HCEC 1CT (cell line): ENCODE results near the gene RNF41.
"Not testable (repeated sequence)": the region's sequence is repeated elsewhere in the genome, so short reads cannot be mapped to it uniquely, and the experiment has no call there.

Experiments used
- DNase-seq: peaks from one replicate; pipeline ENCODE4 v3.0.0-alpha.2; 2017

The RNF41 gene

DNA sequence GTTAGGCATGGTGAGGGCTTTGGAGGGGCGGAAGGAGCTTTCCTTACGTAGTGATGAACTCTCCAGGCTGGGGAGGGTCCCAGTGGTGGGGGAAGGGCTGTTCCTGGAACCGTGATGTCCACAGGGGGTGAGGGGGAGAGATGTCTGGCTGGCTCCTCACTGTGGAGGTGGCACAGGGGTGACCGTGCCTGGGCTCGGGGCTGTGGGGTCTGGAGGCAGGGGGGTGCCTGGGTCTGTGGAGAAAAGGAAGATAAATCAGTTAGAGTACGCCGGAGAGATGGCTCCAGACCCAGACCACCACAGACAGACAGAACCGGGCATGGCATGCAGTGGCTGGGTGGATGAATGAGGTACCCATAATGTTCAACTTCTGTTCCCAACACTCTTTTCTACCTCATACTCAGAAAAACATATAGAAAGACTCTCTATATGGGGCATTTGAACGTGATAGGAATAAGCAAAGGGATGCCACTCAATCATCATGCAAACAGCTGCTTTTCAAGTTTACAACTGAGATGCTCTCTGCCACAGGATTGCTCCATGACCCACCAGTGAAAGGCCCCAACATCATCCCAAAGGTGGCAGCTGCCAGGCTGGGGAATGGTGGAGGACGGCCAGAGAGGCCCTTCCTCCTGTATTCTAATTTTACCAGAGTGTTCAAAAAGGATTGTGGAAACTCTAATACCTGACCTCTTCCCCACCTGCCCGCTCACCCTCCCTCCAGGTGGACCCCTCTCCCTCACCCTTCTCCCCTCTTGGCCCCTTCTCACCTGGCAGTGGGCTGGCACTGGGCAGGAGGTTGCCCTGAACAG lies 58.0 kb downstream of the RNF41 start:
- DNase-seq = peak; percentile 13

- DNase-seq = no peak
These were observed 59.0 kb downstream of the RNF41 start for GRCh38 chr12:56162468-56163290.

- DNase-seq = no peak
These were observed 59.9 kb downstream of the RNF41 start for GRCh38 chr12:56161690-56162351.

DNA sequence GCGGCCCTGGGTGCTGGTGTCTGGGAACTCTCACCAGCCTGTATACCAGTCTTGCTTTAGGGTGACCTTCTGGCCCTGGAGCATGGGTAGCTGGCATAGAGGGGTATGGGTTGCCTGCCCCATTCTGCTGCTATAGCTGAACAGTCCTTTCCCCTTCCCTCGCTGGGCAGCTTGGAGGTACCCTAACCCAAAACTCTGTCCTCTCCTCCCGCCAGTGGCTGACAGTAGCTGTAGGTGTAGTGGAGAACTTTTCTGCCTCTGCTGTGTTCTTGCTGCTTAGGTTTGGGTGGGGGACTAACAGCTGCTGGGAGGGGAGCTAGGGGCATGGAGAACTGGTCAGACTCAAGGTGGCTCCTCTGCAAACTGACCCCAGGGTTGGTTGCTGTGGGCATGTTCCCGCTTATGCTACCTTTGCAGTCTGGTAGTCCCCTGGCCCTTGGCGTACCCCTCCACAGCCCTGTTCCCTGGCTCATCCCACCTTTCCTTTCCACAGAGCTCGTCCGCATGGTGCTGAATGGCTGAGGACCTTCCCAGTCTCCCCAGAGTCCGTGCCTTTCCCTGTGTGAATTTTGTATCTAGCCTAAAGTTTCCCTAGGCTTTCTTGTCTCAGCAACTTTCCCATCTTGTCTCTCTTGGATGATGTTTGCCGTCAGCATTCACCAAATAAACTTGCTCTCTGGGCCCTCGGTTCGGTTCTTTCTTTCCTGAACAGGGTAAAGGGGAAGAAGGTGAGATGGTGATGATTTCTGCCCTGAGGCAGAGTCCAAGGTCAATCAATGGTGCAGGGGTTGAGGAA lies 60.6 kb downstream of the RNF41 start:
- DNase-seq = no peak

DNA sequence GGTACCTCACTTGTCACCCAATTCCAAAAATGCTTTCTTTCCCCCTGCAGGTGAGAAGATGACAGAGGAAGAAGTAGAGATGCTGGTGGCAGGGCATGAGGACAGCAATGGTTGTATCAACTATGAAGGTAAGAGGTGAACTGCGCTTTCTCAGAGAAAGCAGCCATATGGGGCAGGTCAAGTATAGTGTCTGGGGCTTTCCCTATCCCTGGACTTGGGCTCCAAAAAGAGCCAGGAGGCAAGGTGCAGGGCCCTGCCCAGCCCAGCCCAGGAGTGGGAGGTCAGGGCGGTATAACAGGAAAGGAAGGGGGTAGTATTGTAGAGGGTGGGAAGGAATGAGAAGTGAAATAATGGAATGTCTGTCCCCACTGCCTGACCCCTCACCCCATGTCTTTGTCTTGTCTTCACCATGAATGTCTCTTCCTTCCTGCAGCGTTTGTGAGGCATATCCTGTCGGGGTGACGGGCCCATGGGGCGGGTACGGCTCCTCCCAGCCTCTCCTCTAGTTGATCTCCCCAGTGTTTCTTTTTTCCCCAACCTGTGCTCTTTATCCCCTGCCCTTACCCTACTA lies 61.4 kb downstream of the RNF41 start:
- peak; percentile 60 for DNase-seq

GRCh38 chr12:56159482-56160192 lies 62.1 kb downstream of the RNF41 start:
- DNase-seq = no peak

DNA sequence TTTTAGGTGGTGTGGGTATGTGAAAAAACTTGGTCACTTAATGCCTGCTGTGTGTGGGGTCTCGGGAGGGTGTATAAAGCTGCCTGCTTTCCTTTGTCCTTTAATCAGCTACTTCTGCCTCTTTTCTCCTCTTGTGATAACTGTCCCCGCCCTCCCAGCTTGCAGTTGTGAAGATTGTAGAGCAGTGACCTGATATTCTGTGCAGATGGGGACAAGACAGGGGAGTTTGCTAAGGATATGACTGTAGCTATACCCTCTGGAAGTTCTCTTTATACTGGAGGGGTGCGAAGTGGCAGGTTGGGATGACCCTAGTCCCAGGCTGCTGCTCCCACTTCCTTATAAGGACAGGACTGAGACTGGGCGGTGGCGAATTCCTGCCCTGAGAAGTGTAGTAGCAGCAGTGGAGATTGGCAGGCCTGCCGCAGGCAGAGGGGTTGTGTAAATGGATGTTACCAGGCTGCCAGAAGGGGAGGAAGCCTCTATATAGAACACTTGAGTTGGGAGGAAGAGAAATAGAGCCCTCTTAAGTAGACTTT lies 62.7 kb downstream of the RNF41 start:
- DNase-seq = peak; percentile 68

GRCh38 chr12:56158029-56158925 lies 63.4 kb downstream of the RNF41 start, which contains the start of gene MYL6:
Gene MYL6, plus strand, starts transcription at chr12:56158359. Its CDS starts 43 bp downstream, at chr12:56158402.
- peak; percentile 98 for DNase-seq

- peak; percentile 90 for DNase-seq
These were observed 64.3 kb downstream of the RNF41 start for GRCh38 chr12:56157201-56158028.

- not testable (repeated sequence) for DNase-seq
These were observed 65.1 kb downstream of the RNF41 start for GRCh38 chr12:56156464-56157200.

DNA sequence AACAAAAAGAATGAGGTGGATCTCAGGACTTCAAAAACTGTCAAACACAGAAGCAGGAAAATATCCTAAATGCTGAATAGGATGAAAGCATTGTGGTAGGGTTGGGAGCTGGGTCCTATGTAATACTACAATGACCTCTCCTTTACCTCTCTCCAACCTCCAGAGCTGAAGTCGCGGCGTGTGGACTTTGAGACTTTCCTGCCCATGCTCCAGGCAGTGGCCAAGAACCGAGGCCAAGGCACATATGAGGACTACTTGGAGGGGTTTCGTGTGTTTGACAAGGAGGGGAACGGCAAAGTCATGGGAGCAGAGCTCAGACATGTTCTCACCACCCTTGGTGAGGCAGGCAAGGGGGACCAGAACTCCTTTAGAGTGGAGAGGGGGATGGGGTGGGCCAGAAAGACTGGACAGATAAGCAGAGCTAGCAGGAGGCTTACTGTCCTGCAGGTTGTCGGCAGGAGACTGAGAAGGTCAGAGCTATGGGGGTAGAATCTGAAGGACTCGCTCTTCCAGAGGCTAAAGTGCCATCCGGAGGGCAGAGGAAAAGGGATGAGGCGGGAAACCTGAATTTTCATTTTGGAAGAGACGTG lies 66.4 kb downstream of the RNF41 start:
- DNase-seq = no peak

- DNase-seq = no peak
These were observed 66.9 kb downstream of the RNF41 start for GRCh38 chr12:56154818-56155217.

DNA sequence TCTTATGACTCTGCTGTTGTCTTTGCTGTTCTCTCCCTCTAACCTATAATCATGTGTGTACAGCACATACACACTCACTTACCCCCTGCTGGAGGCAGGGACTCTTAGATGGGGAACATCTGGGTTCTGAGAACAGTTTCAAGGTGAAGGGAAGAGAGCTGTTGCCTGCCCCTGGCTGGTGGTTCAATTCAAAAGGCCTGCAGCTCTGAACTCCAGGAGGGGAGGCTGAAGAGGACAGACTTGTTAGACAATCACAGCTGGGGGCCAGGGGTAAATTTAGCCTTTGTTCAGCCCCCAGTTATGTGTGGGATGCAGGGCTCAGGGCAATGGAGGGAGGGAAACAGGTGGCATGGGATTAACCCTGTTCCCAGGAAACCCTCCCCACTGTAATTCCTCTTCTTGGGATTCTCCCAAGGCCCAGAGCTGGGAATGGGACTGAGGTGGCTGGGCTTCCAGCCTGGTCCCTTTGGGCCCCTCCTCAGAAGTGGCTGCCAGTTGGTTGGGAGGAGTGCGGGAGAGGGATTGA lies 67.4 kb downstream of the RNF41 start:
- no peak for DNase-seq

DNA sequence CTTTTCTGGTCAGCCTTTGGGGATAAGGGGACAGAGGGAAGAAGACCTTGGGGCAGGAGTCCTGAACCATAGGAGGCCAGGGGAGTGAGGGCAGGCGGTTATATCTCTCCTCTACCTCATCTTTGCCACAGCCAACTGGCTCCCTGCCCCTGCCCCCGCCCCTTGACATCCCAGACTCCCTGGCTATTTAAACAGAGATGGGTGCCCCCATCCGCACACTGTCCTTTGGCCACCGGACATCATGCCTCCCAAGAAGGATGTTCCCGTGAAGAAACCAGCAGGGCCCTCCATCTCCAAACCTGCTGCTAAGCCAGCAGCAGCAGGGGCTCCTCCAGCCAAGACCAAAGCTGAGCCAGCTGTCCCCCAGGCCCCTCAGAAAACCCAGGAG lies 68.0 kb downstream of the RNF41 start:
- DNase-seq = no peak

GRCh38 chr12:56152756-56153677 lies 68.7 kb downstream of the RNF41 start:
- no peak for DNase-seq
